K562 (cell line): Measurements from ENCODE around the gene MAPKAPK2. TPM values are rescaled to one million over a fixed set of nuclear protein-coding genes. Genes with fewer than 3 reads are reported as not detected.

Source experiments
- BMI1 ChIP-seq: fragments of 150-350 bp; IDR thresholded peaks from 2 replicates; pipeline ENCODE4 v1.6.1; 2014; ENCODE audit warnings: low read length
- BRD4 ChIP-seq: fragments of 200-600 bp; sonication (generic); IDR thresholded peaks from 2 replicates; pipeline ENCODE4 v1.6.1; 2017; ENCODE audit warnings: inconsistent platforms
- CHCHD3 ChIP-seq: fragments of 250-450 bp; sonication (Bioruptor Pico); IDR thresholded peaks from 2 replicates; pipeline ENCODE4 v2.1.2; 2022; ENCODE audit warnings: mild to moderate bottlenecking
- FOXK2 ChIP-seq, 2 experiments: fragments of 450-650 bp; IDR thresholded peaks in 1 of 2; conservative IDR thresholded peaks in 1 of 2; 2 replicates each; pipeline ENCODE4 v1.6.1; 2016; ENCODE audit warnings: low read depth in 2 of 2, mild to moderate bottlenecking in 1 of 2
- HDAC1 ChIP-seq, 2 experiments: fragments of 450-650 bp; IDR thresholded peaks; 2 replicates each; pipeline ENCODE4 v1.6.1; 2016 to 2017; ENCODE audit warnings: inconsistent platforms in 1 of 2, mild to moderate bottlenecking in 1 of 2, moderate library complexity in 1 of 2
- HNRNPK ChIP-seq: fragments of 200-400 bp; formaldehyde crosslinking; IDR thresholded peaks from one replicate; pipeline ENCODE4 v1.6.1; 2018; ENCODE audit warnings: mild to moderate bottlenecking, low read depth, low read length; ENCODE audit not compliant: poor library complexity, severe bottlenecking
- MTA3 ChIP-seq: fragments of 450-650 bp; formaldehyde crosslinking; IDR thresholded peaks from 2 replicates; pipeline ENCODE4 v1.6.1; 2017; ENCODE audit warnings: mild to moderate bottlenecking, borderline replicate concordance
- MYC ChIP-seq, 2 experiments: fragments of 250-450 bp in 1 of 2; sonication (Bioruptor Pico) in 1 of 2; IDR thresholded peaks; 2 replicates each; pipeline versions ENCODE4 v1.5.1 to v1.6.1; 2012 to 2021; ENCODE audit warnings: low read depth in 2 of 2, borderline replicate concordance in 1 of 2, improper control_type of control experiment in 1 of 2, low read length in 1 of 2, mild to moderate bottlenecking in 1 of 2, moderate library complexity in 1 of 2
- NFRKB ChIP-seq: fragments of 450-650 bp; IDR thresholded peaks from 2 replicates; pipeline ENCODE4 v1.6.1; 2016; ENCODE audit warnings: low read depth
- NR4A1 ChIP-seq, 2 experiments: fragments of 250-450 bp in 1 of 2; fragments of 450-650 bp in 1 of 2; sonication (Bioruptor Pico) in 1 of 2; IDR thresholded peaks; 2 replicates each; pipeline versions ENCODE4 v1.4.0 to v1.6.1; 2016 to 2020; ENCODE audit warnings: mild to moderate bottlenecking in 2 of 2, missing compliant biosample characterization in 1 of 2, missing genetic modification characterization in 1 of 2, moderate library complexity in 1 of 2
- PHF8 ChIP-seq: fragments of 200-600 bp; sonication (generic); IDR thresholded peaks from 2 replicates; pipeline ENCODE4 v1.6.1; 2012; ENCODE audit warnings: mixed run types, mild to moderate bottlenecking, inconsistent platforms, low read length, moderate library complexity, borderline replicate concordance
- PTBP1 ChIP-seq: fragments of 200-400 bp; formaldehyde crosslinking; IDR thresholded peaks from 2 replicates; pipeline ENCODE4 v1.6.1; 2017; ENCODE audit warnings: low read depth, low read length
- RBM17 ChIP-seq: fragments of 200-400 bp; formaldehyde crosslinking; IDR thresholded peaks from 2 replicates; pipeline ENCODE4 v1.6.1; 2017; ENCODE audit warnings: low read depth, mild to moderate bottlenecking, low read length, borderline replicate concordance
- SIX5 ChIP-seq, 2 experiments: IDR thresholded peaks; 2 replicates each; pipeline ENCODE4 v1.6.1; 2011; ENCODE audit warnings: low read length in 2 of 2, borderline replicate concordance in 1 of 2, low read depth in 1 of 2, mild to moderate bottlenecking in 1 of 2, moderate library complexity in 1 of 2; ENCODE audit not compliant: insufficient read depth in 1 of 2
- TCF7 ChIP-seq: sonication (generic); IDR thresholded peaks from 2 replicates; pipeline ENCODE4 v1.6.1; 2016; ENCODE audit warnings: antibody characterized with exemption, borderline replicate concordance
- TFAM ChIP-seq: fragments of 250-450 bp; sonication (Bioruptor Pico); conservative IDR thresholded peaks from 2 replicates; pipeline ENCODE4 v1.5.0; 2021; ENCODE audit warnings: mild to moderate bottlenecking, moderate library complexity
- ZNF75A ChIP-seq: fragments of 450-650 bp; formaldehyde crosslinking; IDR thresholded peaks from 2 replicates; pipeline ENCODE4 v1.4.0; 2020; ENCODE audit warnings: mild to moderate bottlenecking
- polyA plus RNA-seq, 8 experiments: library from polyadenylated mRNA; depleted of rRNA in 4 of 8; stranded (reverse) in 5 of 8; unstranded in 3 of 8; fragments of >200 nt; fragmentation: Nextera tagmentation in 2 of 8; fragmentation: Illumina TruSeq in 1 of 8; extraction: Ambion mirVana in 2 of 8; extraction: Trizol in 1 of 8; gene quantifications; 2 replicates each; pipeline versions ENCODE4 v1.2.1 to v1.2.3, GENCODE V29; 2011 to 2014; ENCODE audit warnings: inconsistent platforms in 1 of 8, missing spikeins in 1 of 8
- total RNA-seq, 7 experiments: library from RNA; depleted of rRNA in 6 of 7; stranded (reverse); fragments of >200 nt in 6 of 7; fragmentation: Illumina TruSeq in 2 of 7; extraction: Trizol in 2 of 7; gene quantifications; 2 replicates each; pipeline versions ENCODE4 v1.2.1 to v1.2.3, GENCODE V29; 2011 to 2021; ENCODE audit warnings: low replicate concordance in 1 of 7
- TF ChIP-seq, protein P1 (sequence below): sonication (generic); formaldehyde crosslinking; IDR thresholded peaks from 2 replicates; pipeline ENCODE4 v1.8.0; 2022; ENCODE audit warnings: mild to moderate bottlenecking, missing genetic modification reagents
- TF ChIP-seq, protein P2 (sequence below): sonication (generic); formaldehyde crosslinking; IDR thresholded peaks from 2 replicates; pipeline ENCODE4 v1.8.1; 2022; ENCODE audit warnings: missing genetic modification reagents
- TF ChIP-seq, protein P3 (sequence below): fragments of 450-650 bp; formaldehyde crosslinking; IDR thresholded peaks from 2 replicates; pipeline ENCODE4 v1.4.0; 2020; ENCODE audit warnings: mild to moderate bottlenecking, moderate library complexity
- TF ChIP-seq, protein P4 (sequence below): fragments of 450-650 bp; IDR thresholded peaks from 2 replicates; pipeline ENCODE4 v1.7.0; 2016; ENCODE audit warnings: borderline replicate concordance

MAPKAPK2 gene
- total and polyA plus RNA-seq, 9 of the 15 experiments (the other 6 are each of a cell fraction or from before 2014, with no cell fraction given), result 0.63 to 94.2 (median 52.1) TPM

DNA sequence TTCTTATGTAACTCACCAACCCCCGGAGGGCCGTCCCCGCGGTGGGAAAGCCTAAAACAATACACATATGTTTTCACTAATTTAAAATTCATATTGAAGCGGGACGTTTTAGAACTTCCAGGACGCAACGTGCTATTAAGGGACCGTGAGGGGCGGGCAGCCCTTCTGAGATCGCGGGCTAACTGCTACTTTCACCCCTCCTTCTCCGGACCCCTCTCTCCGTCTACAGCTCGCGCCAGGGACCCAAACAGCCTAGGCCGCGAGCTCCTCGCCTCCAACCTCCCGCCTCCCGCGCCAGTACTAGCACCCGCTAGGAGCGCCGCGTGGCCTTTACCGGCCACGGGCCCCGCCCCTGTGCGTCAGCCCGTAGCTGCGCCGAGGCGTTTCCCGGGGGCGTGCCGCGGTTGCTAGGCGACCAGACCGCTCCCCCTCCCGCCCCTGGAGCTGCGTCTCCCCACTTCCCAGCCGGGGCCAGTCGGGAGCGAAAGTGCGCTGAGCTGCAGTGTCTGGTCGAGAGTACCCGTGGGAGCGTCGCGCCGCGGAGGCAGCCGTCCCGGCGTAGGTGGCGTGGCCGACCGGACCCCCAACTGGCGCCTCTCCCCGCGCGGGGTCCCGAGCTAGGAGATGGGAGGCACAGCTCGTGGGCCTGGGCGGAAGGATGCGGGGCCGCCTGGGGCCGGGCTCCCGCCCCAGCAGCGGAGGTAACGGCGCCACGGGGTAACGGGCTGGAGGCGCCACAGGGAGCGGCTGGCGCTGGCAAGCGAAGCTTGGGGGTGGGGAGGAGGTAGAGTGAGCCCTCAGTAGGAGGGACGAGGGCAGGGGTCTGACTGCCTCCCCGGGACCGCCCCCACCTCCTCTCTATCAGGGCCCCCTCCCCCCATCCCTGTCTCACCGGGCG lies 49.4 kb upstream of the MAPKAPK2 start, which contains the start of gene DYRK3 (continued):
- TF ChIP-seq MYC (IDR thresholded peaks at IDR 0.05; ENCODE audit: low read depth, low read length) (peak; percentile 97), MYC (CRISPR knock-in tag; IDR thresholded peaks at IDR 0.05; ENCODE audit: borderline replicate concordance, low read depth) (peak; percentile 88; the same call in 1 of the 2 replicates), TCF7 (0 out of 2 replicates have a peak, but pooled peaks have one; percentile 14), PHF8 (peak; percentile 98; the same call in 1 of the 2 replicates), BMI1 (peak; percentile 87), NR4A1 (CRISPR knock-in tag; IDR thresholded peaks at IDR 0.05) (no peak; the same call in 1 of the 2 replicates), NR4A1 (tag; IDR thresholded peaks at IDR 0.05) (no peak), RBM17 (no peak), SIX5 (IDR thresholded peaks at IDR 0.05; ENCODE audit: borderline replicate concordance in 1 of 2, insufficient read depth in 1 of 2, low read depth in 1 of 2, low read length in 2 of 2) (no peak), CHCHD3 (CRISPR knock-in tag) (no peak), FOXK2 (conservative IDR thresholded peaks at IDR 0.05 in 1 of 2, IDR thresholded peaks at IDR 0.05 in 1 of 2; ENCODE audit: low read depth in 2 of 2) (peak in 1 of 2 experiments; percentile 41; a peak in 1 of 4 replicates), HDAC1 (IDR thresholded peaks at IDR 0.05) (peak in 1 of 2 experiments; percentile 99; a peak in 2 of 4 replicates), TFAM (CRISPR knock-in tag) (no peak), ZNF75A (CRISPR knock-in tag) (no peak), MTA3 (peak; percentile 93), PTBP1 (no peak), BRD4 (no peak), NFRKB (no peak), HNRNPK (peak; percentile 34)
- TF ChIP-seq, protein P1, sequence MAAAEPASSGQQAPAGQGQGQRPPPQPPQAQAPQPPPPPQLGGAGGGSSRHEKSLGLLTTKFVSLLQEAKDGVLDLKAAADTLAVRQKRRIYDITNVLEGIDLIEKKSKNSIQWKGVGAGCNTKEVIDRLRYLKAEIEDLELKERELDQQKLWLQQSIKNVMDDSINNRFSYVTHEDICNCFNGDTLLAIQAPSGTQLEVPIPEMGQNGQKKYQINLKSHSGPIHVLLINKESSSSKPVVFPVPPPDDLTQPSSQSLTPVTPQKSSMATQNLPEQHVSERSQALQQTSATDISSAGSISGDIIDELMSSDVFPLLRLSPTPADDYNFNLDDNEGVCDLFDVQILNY (CRISPR knock-in tag), result peak; percentile 60; the same call in 1 of the 2 replicates
- TF ChIP-seq, protein P2, sequence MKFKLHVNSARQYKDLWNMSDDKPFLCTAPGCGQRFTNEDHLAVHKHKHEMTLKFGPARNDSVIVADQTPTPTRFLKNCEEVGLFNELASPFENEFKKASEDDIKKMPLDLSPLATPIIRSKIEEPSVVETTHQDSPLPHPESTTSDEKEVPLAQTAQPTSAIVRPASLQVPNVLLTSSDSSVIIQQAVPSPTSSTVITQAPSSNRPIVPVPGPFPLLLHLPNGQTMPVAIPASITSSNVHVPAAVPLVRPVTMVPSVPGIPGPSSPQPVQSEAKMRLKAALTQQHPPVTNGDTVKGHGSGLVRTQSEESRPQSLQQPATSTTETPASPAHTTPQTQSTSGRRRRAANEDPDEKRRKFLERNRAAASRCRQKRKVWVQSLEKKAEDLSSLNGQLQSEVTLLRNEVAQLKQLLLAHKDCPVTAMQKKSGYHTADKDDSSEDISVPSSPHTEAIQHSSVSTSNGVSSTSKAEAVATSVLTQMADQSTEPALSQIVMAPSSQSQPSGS (CRISPR knock-in tag), result no peak
- TF ChIP-seq, protein P3, sequence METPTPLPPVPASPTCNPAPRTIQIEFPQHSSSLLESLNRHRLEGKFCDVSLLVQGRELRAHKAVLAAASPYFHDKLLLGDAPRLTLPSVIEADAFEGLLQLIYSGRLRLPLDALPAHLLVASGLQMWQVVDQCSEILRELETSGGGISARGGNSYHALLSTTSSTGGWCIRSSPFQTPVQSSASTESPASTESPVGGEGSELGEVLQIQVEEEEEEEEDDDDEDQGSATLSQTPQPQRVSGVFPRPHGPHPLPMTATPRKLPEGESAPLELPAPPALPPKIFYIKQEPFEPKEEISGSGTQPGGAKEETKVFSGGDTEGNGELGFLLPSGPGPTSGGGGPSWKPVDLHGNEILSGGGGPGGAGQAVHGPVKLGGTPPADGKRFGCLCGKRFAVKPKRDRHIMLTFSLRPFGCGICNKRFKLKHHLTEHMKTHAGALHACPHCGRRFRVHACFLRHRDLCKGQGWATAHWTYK (CRISPR knock-in tag), result peak; percentile 76; the same call in 1 of the 2 replicates
- TF ChIP-seq, protein P4, sequence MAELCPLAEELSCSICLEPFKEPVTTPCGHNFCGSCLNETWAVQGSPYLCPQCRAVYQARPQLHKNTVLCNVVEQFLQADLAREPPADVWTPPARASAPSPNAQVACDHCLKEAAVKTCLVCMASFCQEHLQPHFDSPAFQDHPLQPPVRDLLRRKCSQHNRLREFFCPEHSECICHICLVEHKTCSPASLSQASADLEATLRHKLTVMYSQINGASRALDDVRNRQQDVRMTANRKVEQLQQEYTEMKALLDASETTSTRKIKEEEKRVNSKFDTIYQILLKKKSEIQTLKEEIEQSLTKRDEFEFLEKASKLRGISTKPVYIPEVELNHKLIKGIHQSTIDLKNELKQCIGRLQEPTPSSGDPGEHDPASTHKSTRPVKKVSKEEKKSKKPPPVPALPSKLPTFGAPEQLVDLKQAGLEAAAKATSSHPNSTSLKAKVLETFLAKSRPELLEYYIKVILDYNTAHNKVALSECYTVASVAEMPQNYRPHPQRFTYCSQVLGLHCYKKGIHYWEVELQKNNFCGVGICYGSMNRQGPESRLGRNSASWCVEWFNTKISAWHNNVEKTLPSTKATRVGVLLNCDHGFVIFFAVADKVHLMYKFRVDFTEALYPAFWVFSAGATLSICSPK, result no peak
